NCI-H2227 treated with DMSO at 0.1 percent for 48 hours (cell line): ENCODE results near the gene ITPK1.

Source experiments
- DNase-seq: peaks from one replicate; lab custom pipeline; 2025; lab: John Stamatoyannopoulos, UW

Gene ITPK1

DNA sequence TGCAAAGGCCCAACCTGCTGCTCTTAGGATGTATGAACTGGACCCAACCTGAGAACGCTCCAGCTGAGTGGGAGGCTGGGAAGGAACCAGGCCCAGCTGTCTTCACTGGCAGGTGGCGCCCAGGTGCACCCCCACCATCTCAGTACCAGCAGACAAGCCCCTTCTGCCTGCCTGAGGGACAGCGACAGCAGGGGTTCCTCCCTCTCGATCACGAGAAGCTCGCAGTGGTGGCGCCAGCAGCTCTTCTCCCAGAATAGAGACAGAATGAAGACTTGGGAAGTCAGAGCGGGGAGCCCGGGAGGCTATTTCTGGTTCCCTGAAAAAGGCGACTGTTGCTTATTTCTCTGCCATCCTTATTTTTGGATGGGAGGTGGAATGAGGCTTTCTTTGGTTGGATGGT, 146.3 kb downstream of the ITPK1 start:
- no peak for DNase-seq

DNA sequence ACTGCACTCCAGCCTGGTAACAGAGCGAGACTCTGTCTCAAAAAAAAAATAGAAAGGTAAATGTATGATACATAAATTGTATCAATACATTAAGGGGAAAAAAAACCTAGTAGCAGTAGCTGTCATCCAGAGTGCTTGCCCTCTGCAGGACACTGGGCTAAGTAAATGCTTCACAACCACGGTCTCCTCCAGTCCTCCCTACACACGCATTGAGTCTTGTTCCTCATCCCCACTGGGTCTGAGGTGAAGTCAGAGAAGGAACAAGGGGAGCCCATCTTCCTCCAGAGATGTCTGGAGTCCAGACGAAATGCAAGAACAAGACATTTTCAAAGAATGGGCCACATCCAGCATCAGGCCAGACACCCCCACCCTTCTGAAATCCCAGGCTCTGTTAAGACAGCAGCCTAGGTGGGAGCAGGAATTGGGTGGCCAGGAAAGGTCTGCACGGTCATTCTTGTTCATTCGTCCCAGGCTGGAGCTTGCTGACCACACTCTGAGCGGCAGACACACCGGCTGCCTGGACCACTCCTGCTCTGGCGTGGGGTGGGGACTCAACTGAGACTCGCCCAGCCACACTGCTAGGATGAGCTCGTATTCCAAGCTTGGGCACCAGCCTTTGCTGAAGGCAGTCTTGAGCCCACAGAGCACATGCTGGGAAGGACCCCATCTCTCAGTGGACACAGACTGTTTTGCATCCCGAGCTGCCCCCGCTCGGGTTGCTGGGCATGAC, 147.3 kb downstream of the ITPK1 start:
- DNase-seq = no peak

DNA sequence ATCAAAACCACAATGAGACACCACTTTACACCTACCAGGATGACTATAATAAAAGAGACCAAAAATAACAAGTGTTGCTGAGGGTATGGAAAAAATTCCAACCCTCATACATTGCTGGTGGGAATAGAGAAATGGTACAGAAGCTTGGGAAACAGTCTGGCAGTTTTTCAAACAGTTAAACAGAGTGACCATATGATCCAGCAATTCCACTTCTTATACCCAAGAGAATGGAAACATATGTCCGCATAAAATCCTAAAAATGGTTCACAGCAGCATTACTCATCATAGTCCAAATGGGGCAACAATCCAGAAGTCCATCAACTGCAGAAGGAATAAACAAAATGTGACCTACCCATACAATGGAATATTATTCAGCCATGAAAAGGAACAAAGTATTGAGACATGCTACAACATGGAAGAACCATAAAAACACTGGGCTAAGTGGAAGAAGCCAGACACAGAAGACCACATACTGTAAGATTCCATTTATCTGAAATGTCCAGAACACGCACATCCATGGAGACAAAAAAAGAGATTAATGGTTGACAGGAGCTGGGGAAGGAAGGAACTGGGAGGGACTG, 148.3 kb downstream of the ITPK1 start:
- no peak for DNase-seq

GRCh38 chr14:92965281-92965680, 150.4 kb downstream of the ITPK1 start:
- no peak for DNase-seq

- no peak for DNase-seq
Measured at GRCh38 chr14:92964124-92965109, 151.3 kb downstream of the ITPK1 start.

DNA sequence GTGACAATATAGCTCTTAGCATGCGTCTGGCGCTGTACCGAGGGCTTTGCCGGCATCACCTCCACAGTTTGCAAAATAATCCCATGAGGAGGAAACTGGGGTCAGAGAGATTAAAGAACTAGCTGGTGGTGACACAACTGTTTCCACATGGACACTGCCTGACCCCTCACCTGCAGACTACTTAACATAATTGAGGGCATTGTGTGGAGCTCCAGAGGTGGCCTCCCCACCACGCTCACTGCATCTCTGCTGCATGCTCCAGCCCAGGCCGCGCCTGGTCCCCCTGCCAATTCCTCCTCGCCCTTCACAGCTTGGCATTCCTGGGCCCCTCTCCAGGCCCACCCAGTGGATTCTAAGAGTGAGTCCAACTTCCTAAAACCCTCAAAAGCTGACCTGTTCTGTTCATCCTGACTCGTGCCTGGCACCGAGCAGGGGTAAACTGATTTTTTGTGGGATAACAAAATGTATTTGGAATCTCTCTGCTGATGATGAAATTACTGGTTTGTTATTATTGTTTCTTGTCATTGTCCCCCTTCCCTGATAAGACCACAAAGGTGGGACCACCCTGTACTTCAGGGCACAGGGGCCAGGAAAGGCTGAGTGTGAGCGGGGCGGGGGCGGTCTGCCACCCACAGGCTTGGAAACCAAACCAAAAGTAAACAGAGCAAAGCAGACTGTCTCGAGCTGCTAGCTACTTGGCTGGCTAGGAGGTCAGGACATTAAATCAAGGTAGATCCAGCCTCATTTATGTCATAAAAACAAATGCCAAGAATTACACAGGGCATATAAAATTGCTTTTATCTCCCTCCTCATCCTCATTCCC, 152.2 kb downstream of the ITPK1 start:
- DNase-seq = no peak

DNA sequence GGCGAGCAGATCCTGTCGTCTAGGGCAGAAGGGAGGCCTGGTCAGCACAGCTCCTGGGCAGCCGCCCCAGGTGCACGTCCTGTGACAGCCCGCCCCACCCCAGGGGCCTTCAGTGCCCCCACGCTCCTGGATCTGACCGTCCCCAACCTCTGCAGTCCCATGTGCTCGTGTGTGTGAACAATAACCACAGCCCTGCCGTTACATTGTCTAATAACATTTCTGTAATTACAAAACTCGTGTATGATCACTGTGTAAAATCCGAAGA, 153.0 kb downstream of the ITPK1 start:
- DNase-seq = no peak

GRCh38 chr14:92962031-92962830, 153.5 kb downstream of the ITPK1 start:
- no peak for DNase-seq

GRCh38 chr14:92961567-92961855, 154.2 kb downstream of the ITPK1 start:
- no peak for DNase-seq

GRCh38 chr14:92960706-92961566, 154.8 kb downstream of the ITPK1 start:
- DNase-seq = no peak

- DNase-seq = no peak
Measured at GRCh38 chr14:92959761-92960680, 155.7 kb downstream of the ITPK1 start.

GRCh38 chr14:92959189-92959531, 156.6 kb downstream of the ITPK1 start:
- no peak for DNase-seq

GRCh38 chr14:92958373-92959188, 157.1 kb downstream of the ITPK1 start:
- no peak for DNase-seq

DNA sequence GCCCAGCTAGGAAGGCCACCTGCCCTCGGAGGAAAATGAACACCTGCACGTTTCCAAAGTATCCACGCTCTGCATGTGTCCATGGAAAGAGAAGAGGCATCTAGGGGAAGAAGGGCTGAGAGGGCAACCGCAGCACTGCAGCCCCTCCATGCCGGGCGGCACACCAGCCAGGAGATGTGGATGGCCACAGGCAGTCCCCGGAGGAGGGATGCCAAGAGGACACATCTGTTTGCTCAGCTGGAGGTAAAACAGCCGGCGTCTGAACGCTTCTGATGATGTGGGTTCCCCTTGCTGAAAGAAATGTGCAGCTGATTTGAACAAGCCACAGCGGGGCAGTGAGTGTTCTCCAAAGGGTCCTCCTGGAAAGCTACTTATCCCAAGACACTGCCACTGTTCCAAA, 158.8 kb downstream of the ITPK1 start:
- no peak for DNase-seq

DNA sequence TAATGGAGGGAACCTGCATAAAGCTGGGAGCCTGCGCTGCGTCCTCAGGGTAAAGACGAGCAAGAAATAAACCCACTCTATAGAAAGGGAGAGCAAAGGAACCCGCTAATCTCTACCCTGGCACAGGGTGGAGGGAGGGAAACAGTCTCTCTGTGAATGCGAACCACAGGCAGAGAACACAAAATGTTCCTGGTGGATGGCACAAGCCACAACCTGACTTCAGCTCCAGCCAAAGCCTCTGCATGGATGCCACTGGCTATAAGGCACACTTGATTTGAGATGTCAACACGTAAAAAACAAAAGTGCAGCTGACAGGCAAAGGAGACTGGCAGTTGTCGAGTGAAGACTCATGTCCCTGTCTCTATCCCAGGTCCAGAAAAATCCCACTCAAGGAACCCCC, 160.3 kb downstream of the ITPK1 start:
- no peak for DNase-seq

GRCh38 chr14:92954933-92955332, 160.8 kb downstream of the ITPK1 start:
- no peak for DNase-seq

- DNase-seq = no peak
Measured at GRCh38 chr14:92953526-92953925, 162.2 kb downstream of the ITPK1 start.

DNA sequence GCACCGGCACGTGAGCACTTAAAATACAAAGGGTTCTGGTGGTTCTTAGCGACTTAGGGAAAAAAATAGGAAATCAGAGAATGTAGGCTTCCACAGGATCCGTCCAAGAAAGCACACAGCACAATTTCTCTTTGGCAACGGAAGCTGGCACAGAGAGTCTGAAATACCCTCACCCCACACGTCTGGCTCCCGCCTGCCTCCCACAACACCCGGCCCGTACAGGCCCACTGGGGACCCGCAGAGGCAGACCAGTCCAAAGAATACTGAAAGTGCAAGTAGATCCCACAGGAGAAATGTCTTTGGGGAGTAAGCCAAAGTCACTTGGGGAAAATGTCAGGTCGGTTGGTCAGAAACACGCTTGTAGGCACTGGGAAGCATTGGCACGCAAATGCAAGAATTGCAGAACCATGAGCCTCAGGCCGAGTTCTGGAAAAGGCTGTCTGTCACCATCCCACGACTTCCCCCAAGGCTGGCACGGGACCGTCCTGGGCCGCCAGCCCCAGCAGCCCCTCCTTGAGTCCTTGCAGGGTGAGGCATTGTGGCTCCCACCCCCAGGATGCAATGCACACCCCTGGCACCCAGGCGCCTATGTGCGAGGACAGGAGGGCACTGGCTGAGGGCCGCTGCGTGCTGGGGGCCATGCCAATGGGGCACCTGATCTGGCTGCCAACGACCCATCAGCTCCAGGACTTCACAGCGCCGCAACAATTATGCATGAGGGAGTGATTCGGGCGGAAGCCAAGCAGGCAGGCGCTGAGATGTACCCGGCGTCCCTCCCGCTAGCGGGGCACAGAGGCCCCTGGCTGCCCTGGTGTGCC, 163.0 kb downstream of the ITPK1 start:
- DNase-seq = no peak
